ENCODE results near the gene TFDP1.
"Not testable (repeated sequence)": the region's sequence is repeated elsewhere in the genome, so short reads cannot be mapped to it uniquely, and the experiment has no call there.

The TFDP1 gene

DNA sequence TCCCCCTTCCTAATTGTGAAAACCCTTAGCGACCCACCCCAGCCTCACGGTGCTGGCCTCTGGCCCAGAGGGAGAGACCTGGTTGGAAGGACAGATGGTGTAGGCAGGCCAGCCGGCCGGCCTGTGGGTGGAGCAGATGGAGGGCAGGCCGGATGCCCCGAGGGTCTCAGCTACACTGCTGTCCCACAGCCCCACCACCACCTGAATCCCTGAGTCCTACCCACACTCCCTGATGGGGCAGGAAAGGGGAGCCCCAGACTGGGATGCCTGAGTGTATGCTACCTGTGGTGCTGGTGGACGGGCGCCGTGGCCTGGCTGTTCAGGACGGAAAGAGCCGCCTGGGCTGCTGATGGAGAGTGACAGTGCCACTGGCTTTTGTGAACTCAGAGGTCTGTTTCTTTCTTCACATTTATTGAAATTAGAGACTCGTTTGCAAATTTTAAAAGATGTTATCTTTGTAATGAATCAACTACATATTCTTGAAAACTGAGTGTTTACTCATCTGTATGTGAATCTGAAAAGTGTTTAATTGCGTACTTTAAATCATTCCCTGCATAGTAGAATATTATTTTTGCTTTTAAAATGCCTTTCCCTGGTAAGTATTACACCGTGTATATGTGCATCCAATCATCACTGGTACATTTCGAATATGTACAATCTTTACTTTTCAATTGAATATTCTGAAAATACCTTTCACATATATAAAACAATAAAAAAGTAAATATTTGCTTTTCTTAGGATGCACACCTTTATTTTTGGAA lies 35.7 kb downstream of the TFDP1 start:
- DNase-seq: no peak

DNA sequence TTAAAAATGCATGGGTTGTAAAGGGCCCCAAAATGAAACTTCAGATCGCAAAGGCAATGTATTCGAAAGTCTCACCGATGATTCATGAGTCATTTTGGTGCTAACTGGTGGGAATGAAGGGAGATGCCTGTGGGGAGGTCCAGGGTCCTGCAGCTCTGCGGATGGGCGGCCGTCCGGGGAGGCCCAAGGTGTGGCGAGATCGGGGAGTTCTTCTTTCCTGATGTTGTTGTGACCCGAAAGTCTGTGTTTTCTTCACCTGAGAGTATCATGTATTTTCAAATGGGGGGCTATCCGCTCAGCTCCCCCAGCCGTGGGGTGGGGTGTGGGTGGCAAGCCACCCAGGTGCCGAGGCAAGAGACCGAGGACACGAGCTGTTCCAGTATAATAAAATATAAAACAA lies 36.5 kb downstream of the TFDP1 start:
- no peak for DNase-seq

- DNase-seq: not testable (repeated sequence)
Observed at GRCh38 chr13:113621498-113621897, 36.9 kb downstream of the TFDP1 start.

DNA sequence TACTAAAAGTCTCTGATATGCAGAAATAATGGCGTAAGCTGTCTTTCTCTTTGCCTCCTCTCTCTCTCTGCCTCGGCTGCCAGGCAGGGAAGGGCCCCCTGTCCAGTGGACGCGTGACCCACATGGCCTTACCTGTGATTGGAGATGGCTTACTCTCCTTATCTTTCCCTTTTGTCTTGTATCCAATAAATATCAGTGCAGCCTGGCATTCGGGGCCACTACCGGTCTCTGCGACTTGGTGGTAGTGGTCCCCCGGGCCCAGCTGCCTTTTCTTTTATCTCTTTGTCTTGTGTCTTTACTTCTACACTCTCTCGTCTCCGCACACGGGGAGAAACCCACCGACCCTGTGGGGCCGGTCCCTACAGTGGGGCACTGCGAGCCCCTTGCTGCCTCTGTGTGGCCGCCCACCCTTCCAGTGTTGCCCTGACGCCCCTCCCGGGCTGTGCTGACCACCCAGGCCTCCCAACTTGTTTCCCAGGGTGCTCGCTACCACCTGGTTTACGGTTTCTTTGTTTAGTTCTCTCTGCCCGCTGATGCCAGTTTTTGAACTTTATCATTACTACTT lies 37.5 kb downstream of the TFDP1 start:
- not testable (repeated sequence) for DNase-seq

DNA sequence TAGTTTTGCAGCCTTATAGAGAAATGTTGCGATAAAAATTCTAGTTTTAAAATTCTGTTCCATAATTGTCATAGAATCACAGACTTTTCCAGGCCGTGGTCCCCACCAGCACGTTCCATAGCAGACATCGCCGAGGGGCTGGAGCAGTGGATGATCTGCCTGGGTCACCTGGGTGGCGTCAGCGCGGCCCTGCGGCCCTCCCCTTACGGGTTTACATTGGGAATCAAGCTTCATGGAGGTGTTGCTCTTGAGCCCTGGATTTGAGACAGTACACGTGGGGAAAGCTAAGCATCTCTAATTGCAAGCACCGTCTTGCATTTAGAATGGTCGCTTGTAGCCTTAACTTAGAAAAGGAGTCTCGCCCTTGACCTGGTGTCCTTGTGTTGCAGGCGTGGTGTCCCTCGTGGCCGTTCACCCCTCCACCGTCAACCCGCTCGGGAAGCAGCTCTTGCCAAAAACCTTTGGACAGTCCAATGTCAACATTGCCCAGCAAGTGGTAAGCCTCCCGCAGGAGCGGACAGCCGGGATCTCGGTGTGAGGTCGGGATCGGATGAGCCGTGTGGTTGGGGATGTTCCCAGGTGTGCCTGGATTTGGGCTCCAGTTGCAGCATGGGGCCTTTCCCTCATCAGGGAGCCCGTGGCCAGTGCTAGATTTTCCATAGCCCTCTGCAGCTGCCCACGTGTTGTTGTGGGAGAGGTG lies 38.4 kb downstream of the TFDP1 start:
- DNase-seq: no peak

- DNase-seq: no peak
Observed at GRCh38 chr13:113623491-113624234, 39.1 kb downstream of the TFDP1 start.

GRCh38 chr13:113624235-113624587 lies 39.7 kb downstream of the TFDP1 start:
- DNase-seq: no peak

DNA sequence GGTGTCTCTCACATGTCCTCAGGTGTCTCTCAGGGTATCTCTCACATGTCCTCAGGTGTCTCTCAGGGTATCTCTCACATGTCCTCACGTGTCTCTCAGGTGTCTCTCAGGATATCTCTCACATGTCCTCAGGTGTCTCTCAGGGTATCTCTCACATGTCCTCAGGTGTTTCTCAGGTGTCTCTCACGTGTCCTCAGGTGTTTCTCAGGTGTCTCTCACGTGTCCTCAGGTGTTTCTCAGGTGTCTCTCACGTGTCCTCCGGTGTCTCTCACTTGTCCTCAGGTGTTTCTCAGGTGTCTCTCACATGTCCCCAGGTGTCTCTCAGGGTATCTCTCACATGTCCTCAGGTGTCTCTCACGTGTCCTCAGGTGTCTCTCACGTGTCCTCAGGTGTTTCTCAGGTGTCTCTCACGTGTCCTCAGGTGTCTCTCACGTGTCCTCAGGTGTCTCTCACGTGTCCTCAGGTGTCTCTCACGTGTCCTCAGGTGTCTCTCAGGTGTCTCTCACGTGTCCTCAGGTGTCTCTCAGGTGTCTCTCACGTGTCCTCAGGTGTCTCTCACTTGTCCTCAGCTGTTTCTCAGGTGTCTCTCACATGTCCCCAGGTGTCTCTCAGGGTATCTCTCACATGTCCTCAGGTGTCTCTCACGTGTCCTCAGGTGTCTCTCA lies 40.2 kb downstream of the TFDP1 start:
- not testable (repeated sequence) for DNase-seq

- no peak for DNase-seq
Observed at GRCh38 chr13:113625965-113626721, 41.6 kb downstream of the TFDP1 start.

GRCh38 chr13:113627136-113627535 lies 42.6 kb downstream of the TFDP1 start:
- no peak for DNase-seq

- DNase-seq: no peak
Observed at GRCh38 chr13:113628291-113629270, 44.0 kb downstream of the TFDP1 start.

- no peak for DNase-seq
Observed at GRCh38 chr13:113629866-113630265, 45.3 kb downstream of the TFDP1 start.

GRCh38 chr13:113630296-113630695 lies 45.7 kb downstream of the TFDP1 start:
- DNase-seq: no peak

- DNase-seq: no peak
Observed at GRCh38 chr13:113630804-113631203, 46.3 kb downstream of the TFDP1 start.

GRCh38 chr13:113631341-113632095 lies 47.0 kb downstream of the TFDP1 start:
- DNase-seq: no peak

DNA sequence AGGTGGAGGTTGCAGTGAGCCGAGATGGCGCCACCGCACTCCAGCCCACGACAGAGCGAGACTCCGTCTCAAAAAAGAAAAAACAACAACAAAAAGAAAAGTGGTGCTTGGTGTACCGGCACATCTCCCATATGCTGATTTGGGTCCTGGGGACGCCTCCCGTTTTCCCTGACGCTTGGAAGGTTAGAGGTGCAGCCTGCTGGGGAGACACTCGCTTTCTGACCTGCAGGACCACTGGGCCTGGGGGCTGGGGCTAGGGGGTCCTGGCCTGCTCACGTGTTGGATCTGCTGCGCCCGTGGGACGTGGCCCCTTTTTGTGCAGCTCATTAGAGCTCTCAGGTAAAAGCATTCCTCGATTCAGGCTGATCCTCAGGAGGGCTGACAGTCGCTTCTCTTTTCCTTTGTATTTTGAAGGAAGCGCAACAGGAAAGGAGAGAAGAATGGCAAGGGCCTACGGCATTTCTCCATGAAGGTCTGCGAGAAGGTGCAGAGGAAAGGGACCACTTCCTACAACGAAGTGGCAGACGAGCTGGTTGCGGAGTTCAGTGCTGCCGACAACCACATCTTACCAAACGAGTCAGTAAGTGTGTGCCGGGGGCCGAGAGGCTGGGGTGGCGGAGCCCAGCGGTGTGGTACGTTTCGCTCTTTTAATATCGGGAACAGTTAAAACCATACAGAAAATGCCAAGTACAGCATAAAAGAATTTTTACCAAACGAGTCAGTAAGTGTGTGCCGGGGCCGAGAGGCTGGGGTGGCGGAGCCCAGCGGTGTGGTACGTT lies 48.3 kb downstream of the TFDP1 start:
- no peak for DNase-seq

GRCh38 chr13:113633485-113633873 lies 48.9 kb downstream of the TFDP1 start:
- no peak for DNase-seq

DNA sequence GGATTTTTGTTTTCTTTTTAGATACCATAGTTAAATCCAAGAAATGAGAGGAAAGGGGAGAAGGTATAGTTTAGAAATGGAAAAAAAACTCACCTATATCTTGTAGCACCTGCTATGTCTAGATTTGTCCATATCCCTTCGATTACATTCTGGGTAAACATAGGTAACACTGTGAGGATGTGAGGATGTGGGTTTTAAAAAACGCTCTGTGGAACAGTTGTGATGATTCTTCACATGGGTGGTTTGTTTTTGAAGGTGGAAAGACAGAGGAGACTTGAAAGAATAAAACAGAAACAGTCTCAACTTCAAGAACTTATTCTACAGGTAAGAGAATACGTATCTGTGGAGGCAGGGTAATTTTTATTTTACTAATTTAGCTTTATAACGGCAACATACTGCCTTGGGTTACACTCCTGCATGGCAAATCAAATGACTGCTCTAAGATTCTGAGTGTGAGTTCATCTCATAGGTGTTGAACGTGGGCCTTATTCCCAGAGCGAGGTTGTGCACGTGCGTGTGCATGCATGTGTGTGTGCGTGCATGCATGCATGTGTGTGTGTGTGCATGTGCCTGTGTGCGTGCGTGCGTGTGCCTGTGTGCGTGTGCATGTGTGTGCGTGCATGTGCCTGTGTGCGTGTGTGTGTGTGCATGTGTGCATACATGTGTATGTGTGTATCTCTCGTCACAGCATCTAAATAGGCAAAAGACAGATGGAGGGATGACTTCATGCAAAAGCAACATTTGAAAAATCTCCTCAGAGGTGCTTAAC lies 49.9 kb downstream of the TFDP1 start:
- DNase-seq: no peak

DNA sequence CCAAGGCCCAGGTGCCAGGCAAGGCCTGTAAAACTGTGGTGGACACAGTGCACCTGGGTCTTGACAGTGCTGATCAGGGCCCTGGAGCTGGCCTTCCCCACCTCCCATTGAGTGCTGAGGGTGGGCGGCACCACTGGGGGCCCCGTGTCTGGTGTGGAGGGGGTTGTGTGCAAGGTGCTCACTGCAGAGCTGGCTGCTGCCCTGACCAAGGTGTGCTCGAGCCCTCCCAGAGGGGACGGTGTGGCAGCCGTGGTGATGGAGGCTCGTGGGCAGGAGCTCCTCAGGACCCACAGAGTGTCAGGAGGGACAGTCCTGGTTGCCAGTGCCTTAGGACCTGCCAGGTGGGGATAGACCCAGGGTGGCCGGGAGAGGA lies 50.5 kb downstream of the TFDP1 start:
- DNase-seq: no peak
